Measurements from ENCODE around the gene CERCAM.

Gene CERCAM

DNA sequence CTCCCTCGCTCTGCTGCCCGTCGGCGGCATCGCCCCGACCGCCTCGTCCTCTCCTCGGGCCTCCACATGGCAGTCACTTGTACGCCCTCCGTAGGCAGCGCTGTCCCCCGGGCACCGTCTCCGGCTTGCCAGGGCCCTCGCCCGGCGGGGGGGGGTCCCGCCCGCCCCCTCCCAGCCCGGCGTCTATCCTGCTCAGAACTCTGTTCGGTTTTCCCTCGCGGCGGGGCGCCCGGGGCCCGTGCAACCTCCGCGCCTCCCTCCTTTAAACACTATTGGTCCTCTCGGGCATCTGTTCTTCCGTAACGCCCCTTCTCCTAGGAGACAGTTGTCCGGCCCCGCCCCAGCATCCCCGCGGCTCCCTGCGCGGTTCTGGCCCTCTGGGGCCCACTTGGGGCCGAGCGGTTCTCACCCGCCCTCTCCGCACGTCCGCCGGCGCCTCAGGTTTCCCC lies 36.0 kb downstream of the CERCAM start (continued):
- TF ChIP-seq, protein P1, sequence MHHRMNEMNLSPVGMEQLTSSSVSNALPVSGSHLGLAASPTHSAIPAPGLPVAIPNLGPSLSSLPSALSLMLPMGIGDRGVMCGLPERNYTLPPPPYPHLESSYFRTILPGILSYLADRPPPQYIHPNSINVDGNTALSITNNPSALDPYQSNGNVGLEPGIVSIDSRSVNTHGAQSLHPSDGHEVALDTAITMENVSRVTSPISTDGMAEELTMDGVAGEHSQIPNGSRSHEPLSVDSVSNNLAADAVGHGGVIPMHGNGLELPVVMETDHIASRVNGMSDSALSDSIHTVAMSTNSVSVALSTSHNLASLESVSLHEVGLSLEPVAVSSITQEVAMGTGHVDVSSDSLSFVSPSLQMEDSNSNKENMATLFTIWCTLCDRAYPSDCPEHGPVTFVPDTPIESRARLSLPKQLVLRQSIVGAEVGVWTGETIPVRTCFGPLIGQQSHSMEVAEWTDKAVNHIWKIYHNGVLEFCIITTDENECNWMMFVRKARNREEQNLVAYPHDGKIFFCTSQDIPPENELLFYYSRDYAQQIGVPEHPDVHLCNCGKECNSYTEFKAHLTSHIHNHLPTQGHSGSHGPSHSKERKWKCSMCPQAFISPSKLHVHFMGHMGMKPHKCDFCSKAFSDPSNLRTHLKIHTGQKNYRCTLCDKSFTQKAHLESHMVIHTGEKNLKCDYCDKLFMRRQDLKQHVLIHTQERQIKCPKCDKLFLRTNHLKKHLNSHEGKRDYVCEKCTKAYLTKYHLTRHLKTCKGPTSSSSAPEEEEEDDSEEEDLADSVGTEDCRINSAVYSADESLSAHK (tag by site-specific recombination; IDR thresholded peaks at IDR 0.05), result no peak
- TF ChIP-seq, protein P2, sequence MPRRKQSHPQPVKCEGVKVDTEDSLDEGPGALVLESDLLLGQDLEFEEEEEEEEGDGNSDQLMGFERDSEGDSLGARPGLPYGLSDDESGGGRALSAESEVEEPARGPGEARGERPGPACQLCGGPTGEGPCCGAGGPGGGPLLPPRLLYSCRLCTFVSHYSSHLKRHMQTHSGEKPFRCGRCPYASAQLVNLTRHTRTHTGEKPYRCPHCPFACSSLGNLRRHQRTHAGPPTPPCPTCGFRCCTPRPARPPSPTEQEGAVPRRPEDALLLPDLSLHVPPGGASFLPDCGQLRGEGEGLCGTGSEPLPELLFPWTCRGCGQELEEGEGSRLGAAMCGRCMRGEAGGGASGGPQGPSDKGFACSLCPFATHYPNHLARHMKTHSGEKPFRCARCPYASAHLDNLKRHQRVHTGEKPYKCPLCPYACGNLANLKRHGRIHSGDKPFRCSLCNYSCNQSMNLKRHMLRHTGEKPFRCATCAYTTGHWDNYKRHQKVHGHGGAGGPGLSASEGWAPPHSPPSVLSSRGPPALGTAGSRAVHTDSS (tag by site-specific recombination; IDR thresholded peaks at IDR 0.05), result no peak
- TF ChIP-seq ZNF16 (tag by site-specific recombination; IDR thresholded peaks at IDR 0.05; ENCODE audit: low read depth) (no peak), ZBTB17 (tag by site-specific recombination; IDR thresholded peaks at IDR 0.05) (peak; percentile 55; the same call in 1 of the 2 replicates), ZNF529 (tag by site-specific recombination; IDR thresholded peaks at IDR 0.05; ENCODE audit: insufficient replicate concordance) (no peak), GLIS1 (tag by site-specific recombination; IDR thresholded peaks at IDR 0.05) (peak; percentile 38)
- TF ChIP-seq, protein P3, sequence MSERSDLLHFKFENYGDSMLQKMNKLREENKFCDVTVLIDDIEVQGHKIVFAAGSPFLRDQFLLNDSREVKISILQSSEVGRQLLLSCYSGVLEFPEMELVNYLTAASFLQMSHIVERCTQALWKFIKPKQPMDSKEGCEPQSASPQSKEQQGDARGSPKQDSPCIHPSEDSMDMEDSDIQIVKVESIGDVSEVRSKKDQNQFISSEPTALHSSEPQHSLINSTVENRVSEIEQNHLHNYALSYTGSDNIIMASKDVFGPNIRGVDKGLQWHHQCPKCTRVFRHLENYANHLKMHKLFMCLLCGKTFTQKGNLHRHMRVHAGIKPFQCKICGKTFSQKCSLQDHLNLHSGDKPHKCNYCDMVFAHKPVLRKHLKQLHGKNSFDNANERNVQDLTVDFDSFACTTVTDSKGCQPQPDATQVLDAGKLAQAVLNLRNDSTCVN (tag by site-specific recombination; optimal IDR thresholded peaks at IDR 0.05), result peak; percentile 48

DNA sequence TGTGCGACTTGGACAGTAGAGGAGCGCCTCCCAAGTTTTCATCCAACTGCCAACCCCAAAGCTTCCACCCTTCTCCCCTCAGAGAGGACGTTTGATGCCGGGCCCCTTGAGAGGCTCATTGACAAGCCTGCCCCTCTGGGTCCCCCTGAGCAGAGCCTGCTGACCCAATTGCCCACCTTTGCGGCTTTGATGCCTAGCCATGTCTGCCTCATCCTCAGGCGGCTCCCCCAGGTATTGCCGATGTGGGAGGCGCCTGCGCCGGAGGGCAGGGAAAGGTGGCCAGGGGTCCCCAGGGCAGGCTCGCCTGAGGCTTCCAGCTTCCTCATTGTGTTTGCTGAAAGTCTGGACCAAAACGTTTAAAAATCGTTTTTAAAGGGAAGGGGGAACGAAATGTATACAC lies 36.5 kb downstream of the CERCAM start:
- ChIA-PET POLR2A (interaction anchor here (0.5 to 0.7 kb wide), 2 partner anchors 181 to 267 kb away, joined by 3 to 6 read pairs; no protein-coding TSS in a partner anchor), CTCF (interaction anchor here (0.7 to 1.0 kb wide), 2 partner anchors 18 to 732 kb away, joined by 3 to 4 read pairs; no protein-coding TSS in a partner anchor)
- peak overlapping the region; percentile 49 for H3K4me3 ChIP-seq (ENCODE audit: low read depth, low read length)
- TF ChIP-seq ZNF658 (tag by site-specific recombination; IDR thresholded peaks at IDR 0.05), result no peak
- no peak for TF ChIP-seq ZNF394 (tag by site-specific recombination; IDR thresholded peaks at IDR 0.05; ENCODE audit: borderline replicate concordance)
- TF ChIP-seq ZNF600 (tag by site-specific recombination; IDR thresholded peaks at IDR 0.05), result peak; percentile 1; the same call in 1 of the 2 replicates
- TF ChIP-seq, protein P4, sequence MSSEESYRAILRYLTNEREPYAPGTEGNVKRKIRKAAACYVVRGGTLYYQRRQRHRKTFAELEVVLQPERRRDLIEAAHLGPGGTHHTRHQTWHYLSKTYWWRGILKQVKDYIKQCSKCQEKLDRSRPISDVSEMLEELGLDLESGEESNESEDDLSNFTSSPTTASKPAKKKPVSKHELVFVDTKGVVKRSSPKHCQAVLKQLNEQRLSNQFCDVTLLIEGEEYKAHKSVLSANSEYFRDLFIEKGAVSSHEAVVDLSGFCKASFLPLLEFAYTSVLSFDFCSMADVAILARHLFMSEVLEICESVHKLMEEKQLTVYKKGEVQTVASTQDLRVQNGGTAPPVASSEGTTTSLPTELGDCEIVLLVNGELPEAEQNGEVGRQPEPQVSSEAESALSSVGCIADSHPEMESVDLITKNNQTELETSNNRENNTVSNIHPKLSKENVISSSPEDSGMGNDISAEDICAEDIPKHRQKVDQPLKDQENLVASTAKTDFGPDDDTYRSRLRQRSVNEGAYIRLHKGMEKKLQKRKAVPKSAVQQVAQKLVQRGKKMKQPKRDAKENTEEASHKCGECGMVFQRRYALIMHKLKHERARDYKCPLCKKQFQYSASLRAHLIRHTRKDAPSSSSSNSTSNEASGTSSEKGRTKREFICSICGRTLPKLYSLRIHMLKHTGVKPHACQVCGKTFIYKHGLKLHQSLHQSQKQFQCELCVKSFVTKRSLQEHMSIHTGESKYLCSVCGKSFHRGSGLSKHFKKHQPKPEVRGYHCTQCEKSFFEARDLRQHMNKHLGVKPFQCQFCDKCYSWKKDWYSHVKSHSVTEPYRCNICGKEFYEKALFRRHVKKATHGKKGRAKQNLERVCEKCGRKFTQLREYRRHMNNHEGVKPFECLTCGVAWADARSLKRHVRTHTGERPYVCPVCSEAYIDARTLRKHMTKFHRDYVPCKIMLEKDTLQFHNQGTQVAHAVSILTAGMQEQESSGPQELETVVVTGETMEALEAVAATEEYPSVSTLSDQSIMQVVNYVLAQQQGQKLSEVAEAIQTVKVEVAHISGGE (tag by site-specific recombination; conservative IDR thresholded peaks at IDR 0.05; ENCODE audit: low read depth), result no peak
- TF ChIP-seq, protein P5, sequence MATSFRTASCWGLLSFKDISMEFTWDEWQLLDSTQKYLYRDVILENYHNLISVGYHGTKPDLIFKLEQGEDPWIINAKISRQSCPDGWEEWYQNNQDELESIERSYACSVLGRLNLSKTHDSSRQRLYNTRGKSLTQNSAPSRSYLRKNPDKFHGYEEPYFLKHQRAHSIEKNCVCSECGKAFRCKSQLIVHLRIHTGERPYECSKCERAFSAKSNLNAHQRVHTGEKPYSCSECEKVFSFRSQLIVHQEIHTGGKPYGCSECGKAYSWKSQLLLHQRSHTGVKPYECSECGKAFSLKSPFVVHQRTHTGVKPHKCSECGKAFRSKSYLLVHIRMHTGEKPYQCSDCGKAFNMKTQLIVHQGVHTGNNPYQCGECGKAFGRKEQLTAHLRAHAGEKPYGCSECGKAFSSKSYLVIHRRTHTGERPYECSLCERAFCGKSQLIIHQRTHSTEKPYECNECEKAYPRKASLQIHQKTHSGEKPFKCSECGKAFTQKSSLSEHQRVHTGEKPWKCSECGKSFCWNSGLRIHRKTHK (tag by site-specific recombination; IDR thresholded peaks at IDR 0.05), result no peak
- no peak for TF ChIP-seq ZNF214 (tag by site-specific recombination; IDR thresholded peaks at IDR 0.05; ENCODE audit: borderline replicate concordance)
- H3K9me3 ChIP-seq (ENCODE audit: control insufficient read depth, insufficient read depth, low read depth, low read length), result no peaks in the 10 kb centered on the region
- peaks cover 7 to 32% of the 10 kb centered on the region in 2 experiments; a peak in 2 of 3 replicates for H3K36me3 ChIP-seq (ENCODE audit: control insufficient read depth in 2 of 2, insufficient read depth in 1 of 2, low read length in 2 of 2)
- H3K4me1 ChIP-seq (ENCODE audit: control insufficient read depth, insufficient read depth, low read length), result peaks cover 2% of the 10 kb centered on the region; the same call in 1 of the 2 replicates
- H3K27ac ChIP-seq (ENCODE audit: extremely low read depth, low read depth, low read length), result no peak overlapping the region

All from HEK293 (cell line).